ENCODE measurements around the gene STK10.

STK10 gene

GRCh38 chr5:172194985-172195774, 7.2 kb upstream of the STK10 start:
- Histone ChIP-seq H3K9me2 (replicated peaks; ENCODE audit: control insufficient read depth, low read length) (no peaks in the 10 kb centered on the region), H3F3A (ENCODE audit: control insufficient read depth, insufficient read depth) (no peaks in the 10 kb centered on the region), H3K4me2 (ENCODE audit: low read length) (no peak overlapping the region), H3K9me3 (ENCODE audit: control insufficient read depth, insufficient read depth, low read length) (no peaks in the 10 kb centered on the region), H3K36me3 (ENCODE audit: control insufficient read depth, low read length) (no peaks in the 10 kb centered on the region), H3K79me2 (ENCODE audit: control insufficient read depth, low read length) (no peaks in the 10 kb centered on the region), H3K4me1 (ENCODE audit: control insufficient read depth, low read length) (no peaks in the 10 kb centered on the region), H3K4me3 (ENCODE audit: low read length) (no peak overlapping the region), H3K27me3 (ENCODE audit: control insufficient read depth, low read length) (no peaks in the 10 kb centered on the region), H4K20me1 (ENCODE audit: control insufficient read depth, insufficient read depth, low read depth, low read length) (no peaks in the 10 kb centered on the region), H3K27ac (ENCODE audit: low read depth, low read length) (no peak overlapping the region)
- no peak for TF ChIP-seq EZH2phosphoT487 (IDR thresholded peaks at IDR 0.05; ENCODE audit: borderline replicate concordance, low read length)
- TF ChIP-seq CTCF (IDR thresholded peaks at IDR 0.05; ENCODE audit: low read depth, low read length, poor library complexity, severe bottlenecking) = no peak

GRCh38 chr5:172193872-172194271, 5.8 kb upstream of the STK10 start, which contains the start of gene EFCAB9:
Gene EFCAB9, plus strand, starts transcription at chr5:172194172. Its CDS starts 1 bp downstream, at chr5:172194173.
- H3K27ac ChIP-seq (ENCODE audit: low read depth, low read length) = no peak within 1 kb of the TSS
- H3K9me2 ChIP-seq (replicated peaks; ENCODE audit: control insufficient read depth, low read length) = no peaks in the 10 kb centered on the region
- no peaks in the 10 kb centered on the region for H4K20me1 ChIP-seq (ENCODE audit: control insufficient read depth, insufficient read depth, low read depth, low read length)
- H3K9me3 ChIP-seq (ENCODE audit: control insufficient read depth, insufficient read depth, low read length) = no peaks in the 10 kb centered on the region
- H3K79me2 ChIP-seq (ENCODE audit: control insufficient read depth, low read length) = no peaks in the 10 kb centered on the region
- peaks cover 7% of the 10 kb centered on the region for H3K4me1 ChIP-seq (ENCODE audit: control insufficient read depth, low read length)
- H3K36me3 ChIP-seq (ENCODE audit: control insufficient read depth, low read length) = no peaks in the 10 kb centered on the region
- H3K4me2 ChIP-seq (ENCODE audit: low read length) = no peak within 1 kb of the TSS
- no peaks in the 10 kb centered on the region; the same call in 1 of the 2 replicates for H3K27me3 ChIP-seq (ENCODE audit: control insufficient read depth, low read length)
- no peaks in the 10 kb centered on the region for H3F3A ChIP-seq (ENCODE audit: control insufficient read depth, insufficient read depth)
- no peak within 1 kb of the TSS for H3K4me3 ChIP-seq (ENCODE audit: low read length)
- TF ChIP-seq CTCF (IDR thresholded peaks at IDR 0.05; ENCODE audit: low read depth, low read length, poor library complexity, severe bottlenecking) (no peak), EZH2phosphoT487 (IDR thresholded peaks at IDR 0.05; ENCODE audit: borderline replicate concordance, low read length) (no peak)

GRCh38 chr5:172189693-172190296, 1.8 kb upstream of the STK10 start:
- TF ChIP-seq CTCF (IDR thresholded peaks at IDR 0.05; ENCODE audit: low read depth, low read length, poor library complexity, severe bottlenecking) (no peak), EZH2phosphoT487 (IDR thresholded peaks at IDR 0.05; ENCODE audit: borderline replicate concordance, low read length) (no peak)
- no peak overlapping the region for H3K4me3 ChIP-seq (ENCODE audit: low read length)
- peaks cover 6% of the 10 kb centered on the region; the same call in 1 of the 2 replicates for H3K36me3 ChIP-seq (ENCODE audit: control insufficient read depth, low read length)
- peaks cover 31% of the 10 kb centered on the region for H3K79me2 ChIP-seq (ENCODE audit: control insufficient read depth, low read length)
- no peaks in the 10 kb centered on the region for H3K9me3 ChIP-seq (ENCODE audit: control insufficient read depth, insufficient read depth, low read length)
- H3K27me3 ChIP-seq (ENCODE audit: control insufficient read depth, low read length) = no peaks in the 10 kb centered on the region; the same call in 1 of the 2 replicates
- no peak overlapping the region for H3K27ac ChIP-seq (ENCODE audit: low read depth, low read length)
- H3K9me2 ChIP-seq (replicated peaks; ENCODE audit: control insufficient read depth, low read length) = no peaks in the 10 kb centered on the region
- peaks cover 36% of the 10 kb centered on the region for H3K4me1 ChIP-seq (ENCODE audit: control insufficient read depth, low read length)
- H4K20me1 ChIP-seq (ENCODE audit: control insufficient read depth, insufficient read depth, low read depth, low read length) = peaks cover 4% of the 10 kb centered on the region; the same call in 1 of the 2 replicates
- no peak overlapping the region for H3K4me2 ChIP-seq (ENCODE audit: low read length)
- no peaks in the 10 kb centered on the region for H3F3A ChIP-seq (ENCODE audit: control insufficient read depth, insufficient read depth)

All from DOHH2 (cell line).